GM18519 (cell line): ENCODE results near the gene SLC17A1.

Experiments used
- ATAC-seq: cut with Tn5 transposase; IDR thresholded peaks from one replicate; pipeline ENCODE4 v1.9.1; 2021; ENCODE audit warnings: mild to moderate bottlenecking, moderate library complexity; ENCODE audit not compliant: unreplicated experiment, low FRiP score

Gene SLC17A1

DNA sequence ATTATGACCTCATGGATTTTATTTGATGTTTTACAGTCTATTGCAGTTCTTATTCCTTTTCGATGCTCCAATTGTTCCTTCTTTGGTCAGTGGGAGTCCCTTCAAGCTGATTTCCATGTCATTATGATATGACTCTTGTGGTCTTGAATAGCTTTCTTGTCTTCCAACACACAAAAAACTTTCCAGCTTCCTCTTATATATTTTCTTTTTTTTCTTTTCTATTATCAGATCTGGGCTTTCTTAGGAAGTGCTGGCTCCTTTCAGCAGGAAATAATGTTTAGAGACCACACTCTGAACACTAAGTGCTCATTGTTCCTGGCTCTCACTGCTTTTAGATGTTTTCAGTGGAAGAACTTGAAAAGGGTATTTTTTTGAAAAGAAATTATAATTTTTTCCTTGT lies 3.1 kb upstream of the SLC17A1 start:
- no peak for ATAC-seq

DNA sequence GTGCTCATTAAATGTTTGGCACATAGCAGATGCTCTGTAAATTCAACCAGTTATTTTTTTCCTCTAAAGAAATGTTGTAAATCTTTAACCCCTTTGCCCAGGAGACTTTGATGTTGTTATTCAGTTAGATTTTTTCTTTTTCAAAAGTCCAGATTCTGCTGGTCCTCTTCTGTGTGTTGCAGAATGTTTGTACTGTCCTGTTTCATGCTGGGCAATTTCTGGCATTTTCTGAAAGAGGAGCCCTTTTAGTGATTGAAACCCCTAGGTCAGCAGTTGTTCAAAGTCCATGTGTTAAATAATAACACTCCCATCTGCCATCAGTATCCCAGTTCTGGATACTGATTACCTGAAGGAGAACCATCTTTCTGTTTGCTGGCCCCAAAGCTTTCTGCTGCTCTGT lies 1.3 kb upstream of the SLC17A1 start:
- ATAC-seq: no peak

DNA sequence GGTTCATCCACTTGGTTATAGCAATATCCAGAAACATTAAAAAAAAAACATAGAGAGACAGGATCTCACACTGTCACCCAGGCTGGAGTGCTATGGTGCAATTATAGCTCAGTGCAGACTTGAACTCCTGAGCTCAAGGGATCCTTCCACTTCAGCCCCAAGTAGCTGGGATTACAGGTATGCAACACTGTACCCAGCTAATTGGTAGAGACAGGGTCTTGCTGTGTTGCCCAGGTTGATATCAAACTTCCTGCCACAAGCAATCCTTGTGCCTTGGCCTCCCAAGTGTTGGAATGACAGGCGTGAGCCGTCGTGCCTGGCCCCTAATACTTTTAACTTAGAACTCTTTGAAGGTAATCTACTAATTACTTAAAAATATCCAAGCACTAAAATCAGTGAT lies 818 bp upstream of the SLC17A1 start:
- ATAC-seq: no peak

DNA sequence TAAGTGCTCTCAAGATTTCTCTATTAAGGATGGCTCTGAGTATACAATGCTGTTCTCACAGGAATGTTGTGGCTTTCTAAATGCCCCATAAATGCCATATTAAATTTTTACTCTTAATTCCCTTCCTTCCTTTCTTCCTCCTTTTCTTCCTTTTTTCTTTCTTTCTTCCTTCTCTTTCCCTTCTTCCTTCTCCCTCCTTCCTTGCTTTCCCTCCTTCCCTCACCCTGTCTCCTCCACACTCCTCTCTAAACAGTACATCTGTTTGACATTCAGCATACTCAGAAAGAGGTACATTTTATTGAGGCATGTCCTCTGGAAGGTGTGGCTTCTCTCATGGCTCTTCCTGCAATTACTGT lies 433 bp upstream of the SLC17A1 start:
- ATAC-seq: no peak

DNA sequence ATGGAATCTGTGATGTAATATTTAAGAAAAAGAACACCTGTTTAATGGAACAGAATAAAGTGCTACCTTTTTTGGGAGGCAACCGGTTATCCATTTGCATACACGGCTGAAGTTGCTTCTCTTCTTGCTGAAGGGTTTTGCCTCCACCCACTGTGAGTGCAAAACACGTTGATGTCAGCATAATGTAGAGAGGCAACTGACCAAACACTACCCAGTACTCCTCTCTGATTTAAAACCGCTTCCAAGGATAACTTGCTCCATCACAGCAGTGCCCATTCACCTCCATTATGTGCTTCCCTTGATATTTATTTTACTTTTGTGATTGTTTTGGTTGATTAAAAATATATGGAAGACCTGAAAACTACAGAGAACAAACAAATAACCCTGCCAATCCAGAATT lies 1.4 kb downstream of the SLC17A1 start:
- ATAC-seq: no peak

DNA sequence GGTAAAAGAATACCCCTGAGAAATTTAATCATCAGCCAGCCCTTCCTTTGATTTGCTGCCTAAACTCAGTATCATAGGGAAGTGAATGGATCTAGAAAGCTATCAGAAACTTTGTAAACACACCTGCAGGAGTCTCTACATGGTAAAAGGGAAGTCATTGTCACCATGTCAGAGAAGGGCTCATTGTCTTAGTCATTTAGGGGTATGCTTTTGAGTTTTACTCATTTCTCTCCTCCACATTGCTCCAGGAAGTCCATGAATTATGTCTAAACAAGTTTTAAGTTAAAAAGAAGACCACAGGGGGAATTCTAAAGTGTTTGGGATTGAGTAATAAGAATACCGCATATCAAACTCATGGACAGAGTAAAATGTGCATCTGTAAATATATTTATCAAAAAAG lies 2.5 kb downstream of the SLC17A1 start:
- no peak for ATAC-seq

DNA sequence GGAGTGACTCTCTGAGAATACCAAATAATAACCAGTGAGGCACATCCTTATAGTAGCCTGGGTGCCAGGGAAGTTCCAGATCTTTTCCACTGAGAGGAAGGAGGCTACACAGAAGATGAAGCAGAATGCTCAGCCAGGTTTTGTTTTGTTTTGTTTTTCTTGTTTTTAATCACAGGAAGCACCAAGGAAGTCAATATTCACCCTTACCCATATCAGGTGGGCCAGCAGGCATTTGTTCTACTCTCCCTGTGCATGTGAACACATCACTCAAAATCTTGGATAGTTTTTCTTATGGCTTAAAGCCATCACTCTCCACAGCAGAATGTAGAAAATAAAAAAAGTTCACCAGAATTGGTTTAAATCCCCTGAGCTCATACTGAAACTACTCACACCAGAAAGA lies 10.5 kb downstream of the SLC17A1 start:
- no peak for ATAC-seq

DNA sequence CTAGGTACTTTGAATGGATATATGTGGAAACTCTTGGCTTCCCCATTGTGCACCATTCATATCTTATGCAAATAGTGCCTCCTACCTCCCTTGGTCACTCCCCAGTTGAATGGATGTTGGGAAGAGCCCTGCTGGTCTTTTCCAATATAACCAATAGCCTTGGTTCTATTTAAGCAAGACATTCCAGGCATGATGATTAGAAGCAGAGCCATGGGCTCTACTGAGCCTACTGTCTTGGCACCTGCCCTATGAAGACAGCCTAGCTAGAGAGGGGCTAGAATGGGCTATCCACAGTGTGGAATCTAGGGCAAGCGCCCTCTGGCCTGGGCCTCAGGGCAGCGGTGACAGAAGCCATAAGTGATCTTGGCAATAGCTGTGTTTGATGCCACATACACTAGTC lies 15.6 kb downstream of the SLC17A1 start:
- ATAC-seq: no peak

DNA sequence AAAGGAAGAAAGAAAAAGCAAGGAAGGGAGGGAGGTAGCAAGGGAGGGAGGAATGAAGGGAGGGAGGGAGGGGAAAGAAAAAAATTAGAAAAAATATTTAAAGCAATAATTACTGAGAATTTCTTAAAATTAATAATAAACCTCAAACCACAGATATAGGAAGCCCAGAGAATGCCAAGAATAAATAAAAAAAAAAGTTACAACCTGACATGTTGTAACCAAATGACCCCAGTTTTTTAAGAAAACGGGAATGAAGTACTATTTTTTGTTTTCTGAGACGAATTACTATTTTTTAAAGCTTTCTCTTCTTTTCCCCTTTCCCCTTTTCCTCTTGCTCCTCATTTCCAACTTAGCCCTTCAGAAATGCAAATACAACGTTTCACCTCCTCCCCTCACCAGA lies 16.7 kb downstream of the SLC17A1 start:
- ATAC-seq: no peak

DNA sequence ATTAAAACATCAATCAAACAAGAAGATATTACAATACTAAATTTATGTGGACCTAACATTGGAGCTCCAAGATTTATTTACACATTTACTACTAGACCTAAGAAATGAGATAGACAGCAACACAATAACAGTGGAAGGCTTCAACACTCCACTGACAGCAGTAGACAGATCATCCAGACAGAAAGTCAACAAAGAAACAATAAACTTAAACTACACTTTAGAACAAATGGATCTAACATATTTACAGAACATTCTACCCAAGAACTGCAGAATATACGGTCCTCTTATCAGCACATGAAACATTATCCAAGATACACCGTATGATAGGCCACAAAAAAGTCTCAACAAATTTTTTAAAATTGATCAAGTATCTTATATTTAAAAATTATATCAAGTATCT lies 27.0 kb downstream of the SLC17A1 start:
- no peak for ATAC-seq

DNA sequence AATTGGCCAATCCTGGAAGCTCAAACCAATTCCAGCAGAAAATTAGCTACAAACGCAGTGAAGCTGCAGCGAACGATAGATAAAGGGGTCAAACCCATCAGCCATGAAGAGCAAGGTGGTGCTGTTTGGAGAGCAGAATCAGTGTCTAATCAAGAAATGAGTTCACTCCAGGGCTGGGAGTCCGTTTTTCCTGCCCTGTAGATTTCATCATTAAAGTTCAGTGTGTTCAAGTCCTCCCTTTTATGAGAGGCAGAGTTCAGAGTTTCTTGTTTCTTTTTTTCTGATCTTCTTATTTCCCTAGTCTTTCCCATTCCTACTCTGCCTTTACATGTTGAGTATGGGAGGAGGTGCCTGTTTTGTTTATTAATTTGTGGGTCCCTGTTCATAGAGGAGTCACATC lies 30.4 kb downstream of the SLC17A1 start:
- ATAC-seq: no peak

DNA sequence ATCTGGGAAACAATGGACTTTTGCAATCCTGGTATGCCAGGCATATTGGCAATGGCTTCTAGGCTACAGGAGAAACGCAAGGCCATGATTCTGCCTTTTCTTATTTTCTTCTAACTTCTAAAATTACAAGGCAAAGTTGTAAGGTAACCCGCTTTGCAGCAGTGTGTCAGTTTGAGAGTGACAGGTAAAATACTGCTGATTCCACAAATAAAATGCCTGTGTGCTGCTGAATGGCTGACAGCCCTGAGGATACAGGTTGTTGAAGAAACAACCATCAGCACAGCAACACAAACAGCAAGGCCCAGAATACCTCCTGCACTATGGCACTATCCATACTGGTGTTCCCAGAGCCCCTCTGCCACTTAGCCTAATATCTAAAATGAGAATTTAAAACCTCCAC lies 37.1 kb downstream of the SLC17A1 start:
- no peak for ATAC-seq

DNA sequence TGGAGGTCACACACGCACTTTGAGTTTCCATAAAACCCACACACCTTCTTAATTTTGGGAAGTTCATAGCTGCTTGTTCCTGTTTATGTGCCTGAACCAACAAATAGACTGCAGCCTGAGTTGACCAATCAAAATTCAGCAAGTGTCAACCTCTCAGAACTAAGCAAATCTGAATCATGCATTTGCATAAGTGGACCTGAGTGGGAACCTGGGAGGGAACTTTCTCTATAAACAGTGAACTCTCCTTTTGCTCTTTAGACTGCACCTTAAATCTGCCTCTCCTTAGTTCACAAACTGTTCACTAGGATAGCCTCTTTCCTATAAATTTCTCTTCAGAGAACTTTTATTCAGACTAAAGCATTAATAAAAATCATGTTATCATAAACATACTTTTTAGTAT lies 37.9 kb downstream of the SLC17A1 start:
- ATAC-seq: no peak

DNA sequence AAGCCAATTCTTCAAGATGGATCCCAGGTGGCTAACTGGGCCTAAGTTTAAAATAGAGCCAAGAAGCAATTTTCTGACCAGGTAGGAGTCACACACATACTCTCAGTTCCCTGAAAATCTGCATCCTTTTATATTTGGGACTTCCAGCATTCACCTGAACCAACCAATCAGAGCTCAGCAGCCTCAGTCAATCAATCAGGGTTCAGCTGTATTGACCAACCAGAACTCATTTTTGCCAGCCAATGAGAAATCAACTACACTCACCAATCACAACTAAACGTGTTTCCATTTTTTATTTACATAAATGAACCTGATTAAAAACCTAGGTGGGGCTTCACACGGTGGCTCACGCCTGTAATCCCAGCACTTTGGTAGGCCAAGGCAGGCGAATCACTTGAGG lies 39.8 kb downstream of the SLC17A1 start:
- ATAC-seq: no peak

DNA sequence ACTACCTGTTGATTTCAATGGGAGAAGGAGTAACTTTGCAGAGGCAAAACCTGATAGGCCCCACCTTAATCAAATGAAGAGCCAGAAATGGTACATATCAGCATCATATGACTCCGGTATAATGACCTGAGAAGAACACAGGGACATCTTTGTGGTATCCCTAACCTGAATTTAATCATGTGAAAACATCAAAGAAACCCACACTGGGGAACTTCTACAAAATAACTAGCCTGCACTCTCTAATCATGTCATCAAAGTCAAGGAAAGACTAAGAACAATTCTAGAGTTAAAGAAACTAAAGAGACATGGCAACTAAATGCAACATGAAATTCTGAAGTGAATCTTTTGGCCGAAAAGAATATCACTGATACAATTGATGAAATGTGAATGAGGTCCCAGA lies 42.4 kb downstream of the SLC17A1 start:
- no peak for ATAC-seq

DNA sequence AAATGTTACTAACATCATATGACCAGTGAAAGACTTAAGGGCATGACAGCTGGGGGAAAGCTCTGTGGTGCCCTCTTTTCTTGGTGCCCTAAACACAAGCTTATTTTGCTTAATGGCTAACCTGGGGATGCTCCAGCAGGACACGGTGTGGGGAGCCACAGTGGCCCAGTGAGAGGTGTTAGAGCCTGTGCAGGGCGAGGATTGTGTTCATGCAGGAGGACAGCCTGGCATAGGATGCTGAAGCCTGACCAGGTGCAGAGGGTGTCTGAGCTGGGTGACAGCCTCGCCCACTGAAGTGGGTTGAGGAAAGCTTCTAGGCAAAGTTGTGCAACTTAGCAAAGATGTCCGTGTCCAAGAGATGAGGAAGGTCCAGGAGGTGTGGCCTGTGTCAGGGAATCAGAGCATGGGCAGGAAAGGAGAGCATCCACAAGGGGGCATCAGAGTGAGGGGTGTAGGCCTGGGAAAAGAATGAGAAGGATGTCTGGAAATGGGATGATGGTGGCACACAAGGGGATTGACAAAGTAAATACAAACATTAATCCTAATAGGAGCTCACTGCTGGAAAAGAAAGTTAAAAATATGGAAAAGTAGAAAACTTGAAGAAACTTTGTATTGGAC lies 43.4 kb downstream of the SLC17A1 start:
- ATAC-seq: no peak

DNA sequence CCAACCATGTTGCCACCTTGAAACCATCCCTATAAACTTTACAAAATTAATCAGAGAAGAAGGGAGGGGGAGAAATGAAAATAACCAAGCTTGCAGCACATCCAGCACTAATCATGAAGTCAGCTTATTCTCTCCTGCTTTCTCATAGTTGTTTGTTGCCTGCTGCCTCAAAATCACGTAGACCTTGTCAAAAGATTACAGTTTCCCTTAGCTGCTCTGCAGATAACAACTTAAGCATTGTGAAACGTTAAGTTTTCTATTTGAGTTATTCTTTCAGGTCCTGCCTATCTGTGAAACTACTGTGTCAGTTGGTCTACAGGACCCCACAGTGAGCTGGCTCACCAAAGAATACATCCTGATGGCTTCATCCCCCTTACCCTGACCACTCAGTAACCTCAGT lies 44.4 kb downstream of the SLC17A1 start:
- no peak for ATAC-seq

DNA sequence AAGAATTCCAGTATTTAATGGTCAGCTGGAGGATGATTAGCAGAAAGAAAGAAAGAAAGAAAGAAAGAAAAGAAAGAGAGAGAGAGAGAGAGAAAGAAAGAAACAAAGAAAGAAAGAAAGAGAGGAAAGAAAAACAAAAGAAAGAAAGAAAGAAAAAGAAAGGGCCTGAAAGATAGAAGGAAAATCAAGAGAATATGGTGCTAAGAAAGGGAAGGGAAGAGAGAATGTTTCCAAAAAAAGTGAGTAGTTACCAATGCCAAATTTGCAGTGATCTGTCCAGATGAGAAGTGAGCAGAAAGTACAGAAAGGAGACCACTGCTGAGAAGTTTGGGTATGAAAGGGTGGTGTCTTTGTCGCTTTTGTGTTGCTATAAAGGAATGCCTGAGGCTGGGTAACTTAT lies 50.7 kb downstream of the SLC17A1 start:
- no peak for ATAC-seq

DNA sequence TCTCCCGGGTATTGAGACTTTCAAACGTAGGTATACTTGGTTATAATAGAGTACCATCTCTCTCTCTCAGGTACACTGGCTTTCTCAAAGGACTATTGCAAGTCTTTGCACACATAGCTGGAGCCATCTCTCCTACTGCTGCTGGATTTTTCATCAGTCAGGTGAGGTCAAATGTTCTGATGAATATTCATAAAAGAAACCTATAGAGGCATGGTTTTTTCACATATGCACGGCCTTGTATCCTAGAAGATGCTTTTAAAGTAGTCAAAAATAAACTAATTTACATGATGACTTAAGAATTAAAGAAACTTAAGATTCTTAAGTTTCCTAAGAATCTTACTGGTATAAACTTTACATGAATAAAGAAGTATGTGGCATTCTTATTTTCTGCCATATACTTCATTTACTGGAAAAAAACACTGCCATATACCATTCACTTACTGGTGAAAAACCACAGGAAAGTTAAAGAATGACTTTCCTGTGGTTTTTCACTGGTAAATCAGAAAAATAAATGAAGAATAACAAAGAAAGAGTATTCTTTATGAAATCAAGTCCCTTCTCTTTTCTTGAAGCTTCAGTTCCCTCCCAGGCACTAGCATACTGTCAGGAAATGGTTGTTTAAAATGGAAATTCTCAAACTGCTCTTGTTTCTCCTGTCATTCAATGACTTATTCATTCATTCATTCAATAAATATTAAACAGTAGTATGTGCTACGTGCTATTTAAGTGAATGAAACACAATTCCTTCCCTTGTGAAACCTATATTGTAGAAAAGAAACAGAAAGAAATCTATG lies 53.8 kb downstream of the SLC17A1 start:
- ATAC-seq: no peak

DNA sequence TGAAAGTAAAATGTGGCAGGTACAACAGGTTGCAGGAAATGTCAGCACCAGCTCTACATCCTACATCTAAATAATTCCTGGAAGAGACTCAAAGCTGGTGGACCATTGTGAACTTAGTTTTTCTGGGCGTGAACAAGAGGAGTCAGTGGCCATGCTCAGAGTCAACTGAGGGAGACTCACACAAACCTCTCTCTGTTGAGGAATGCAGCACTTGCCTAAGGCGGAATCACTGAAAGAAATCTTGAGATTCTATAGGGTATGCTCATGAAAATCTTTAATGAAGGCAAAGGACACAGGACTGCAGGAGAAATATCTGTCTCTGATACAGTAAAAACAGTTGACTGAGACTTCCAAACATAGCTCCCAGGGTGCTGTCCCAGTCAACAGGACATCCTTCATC lies 54.8 kb downstream of the SLC17A1 start:
- ATAC-seq: no peak

DNA sequence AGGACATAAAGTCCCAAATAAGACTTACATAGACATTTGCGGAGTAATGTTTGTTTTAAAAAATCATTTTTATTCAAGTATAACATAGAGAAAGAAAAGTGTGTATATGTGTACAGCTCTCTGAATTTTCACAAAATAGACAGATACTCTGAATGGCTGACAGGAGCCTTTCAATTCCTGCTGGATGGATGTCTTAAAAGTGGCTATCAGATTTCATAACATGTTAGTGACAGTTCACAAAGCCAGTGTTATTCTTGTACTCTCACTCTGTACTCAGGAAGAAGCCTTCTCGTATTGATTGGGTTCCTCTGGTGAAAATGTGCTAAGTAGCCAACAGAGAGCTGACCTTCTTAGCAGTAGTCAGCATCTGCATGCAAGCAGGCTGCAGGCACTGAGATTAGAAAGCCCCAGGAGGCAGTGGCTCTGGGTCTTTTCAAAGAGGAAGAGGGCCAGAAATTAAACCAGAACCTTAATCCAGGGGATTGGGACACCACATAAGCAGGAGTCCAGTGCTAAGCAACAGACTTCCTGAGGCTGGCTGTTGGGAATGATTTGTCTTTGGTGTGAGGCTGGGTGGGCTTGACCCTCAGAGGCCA lies 57.6 kb downstream of the SLC17A1 start:
- no peak for ATAC-seq

DNA sequence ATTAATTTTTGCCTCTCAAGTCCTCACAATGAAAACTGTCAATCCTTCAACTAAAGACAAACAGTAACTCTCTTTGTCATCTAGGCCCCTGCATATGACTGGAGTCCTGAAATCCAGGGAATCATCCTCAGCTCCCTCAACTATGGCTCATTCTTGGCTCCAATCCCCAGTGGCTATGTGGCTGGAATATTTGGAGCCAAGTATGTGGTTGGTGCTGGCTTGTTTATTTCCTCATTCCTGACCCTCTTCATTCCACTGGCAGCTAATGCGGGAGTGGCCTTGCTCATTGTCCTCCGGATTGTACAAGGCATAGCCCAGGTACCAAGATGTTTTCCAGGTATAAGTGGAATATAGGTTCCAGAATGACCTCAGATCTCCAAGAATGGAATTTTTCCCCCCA lies 61.9 kb downstream of the SLC17A1 start:
- ATAC-seq: no peak
